ENCODE results near the gene RFESD.
"Not testable (repeated sequence)": the region's sequence is repeated elsewhere in the genome, so short reads cannot be mapped to it uniquely, and the experiment has no call there.

RFESD gene

GRCh38 chr5:95667678-95668077 lies 21.1 kb downstream of the RFESD start:
- no peak for DNase-seq

- DNase-seq, result no peak
These were observed 21.6 kb downstream of the RFESD start for GRCh38 chr5:95668216-95668615.

- no peak for DNase-seq
These were observed 22.2 kb downstream of the RFESD start for GRCh38 chr5:95668728-95669127.

- DNase-seq, result no peak
These were observed 23.0 kb downstream of the RFESD start for GRCh38 chr5:95669540-95669939.

- no peak for DNase-seq
These were observed 23.4 kb downstream of the RFESD start for GRCh38 chr5:95669985-95670384.

DNA sequence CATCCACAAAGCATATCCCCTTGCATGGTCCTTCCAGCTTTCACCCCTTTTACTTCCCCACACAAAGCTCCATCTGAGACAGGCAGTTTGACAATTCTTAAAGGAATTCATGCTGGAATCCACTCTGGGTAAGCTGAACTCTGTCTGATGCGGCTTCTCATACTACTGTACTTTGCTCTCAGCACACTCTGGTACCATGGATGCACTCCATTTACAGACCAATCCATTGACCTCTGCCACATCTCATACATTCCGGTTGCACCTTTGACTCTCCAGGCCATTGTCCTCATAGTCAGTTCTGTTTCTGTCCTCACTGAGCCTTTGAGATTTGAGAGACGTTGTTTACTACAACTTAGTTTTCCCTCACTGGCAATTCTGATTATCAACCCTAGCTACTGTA lies 24.0 kb downstream of the RFESD start:
- no peak for DNase-seq

GRCh38 chr5:95671826-95672225 lies 25.2 kb downstream of the RFESD start:
- DNase-seq, result no peak

DNA sequence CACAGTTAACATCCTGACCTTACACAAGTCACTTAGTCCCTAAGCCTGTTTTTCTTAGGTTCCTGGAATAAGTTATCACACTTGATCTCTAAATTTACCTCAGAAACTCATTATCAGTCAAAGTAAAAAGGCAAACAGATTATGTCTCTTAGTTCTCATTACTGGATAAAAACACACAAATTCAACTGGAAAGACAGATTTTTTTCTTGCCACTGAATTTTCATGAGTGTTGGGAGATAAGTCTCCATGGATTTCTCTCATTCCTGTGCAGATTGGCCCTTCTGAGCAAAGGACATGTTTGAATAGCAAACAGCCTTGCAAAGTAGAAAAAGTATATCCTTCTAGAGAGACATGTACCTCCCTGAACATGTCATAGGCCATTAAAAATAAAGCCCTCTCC lies 26.1 kb downstream of the RFESD start:
- no peak for DNase-seq

DNA sequence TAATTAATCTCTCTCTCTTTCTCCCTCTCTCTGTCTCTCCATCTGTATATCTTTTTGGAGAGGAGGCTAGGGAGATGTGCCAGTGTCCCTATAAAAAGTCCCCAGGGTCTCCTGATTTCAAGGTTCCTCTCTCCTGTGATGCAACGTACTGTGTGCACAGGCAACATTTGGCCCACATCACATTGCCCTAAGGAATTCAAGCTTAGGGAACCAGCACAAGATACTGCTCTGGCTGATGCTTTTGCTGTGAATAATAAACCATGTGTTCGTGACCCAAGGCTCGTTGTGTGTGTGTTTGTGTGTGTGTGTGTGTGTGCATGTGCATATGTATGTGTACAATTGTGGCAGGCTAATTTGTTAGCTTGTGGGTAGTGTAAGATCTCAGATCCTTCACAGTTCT lies 26.5 kb downstream of the RFESD start:
- DNase-seq, result no peak

GRCh38 chr5:95682891-95683290 lies 36.3 kb downstream of the RFESD start, which contains the start of gene SPATA9:
Gene SPATA9, minus strand, starts transcription at chr5:95682991. Its CDS starts 137 bp downstream, at chr5:95682854.
- no peak for DNase-seq

DNA sequence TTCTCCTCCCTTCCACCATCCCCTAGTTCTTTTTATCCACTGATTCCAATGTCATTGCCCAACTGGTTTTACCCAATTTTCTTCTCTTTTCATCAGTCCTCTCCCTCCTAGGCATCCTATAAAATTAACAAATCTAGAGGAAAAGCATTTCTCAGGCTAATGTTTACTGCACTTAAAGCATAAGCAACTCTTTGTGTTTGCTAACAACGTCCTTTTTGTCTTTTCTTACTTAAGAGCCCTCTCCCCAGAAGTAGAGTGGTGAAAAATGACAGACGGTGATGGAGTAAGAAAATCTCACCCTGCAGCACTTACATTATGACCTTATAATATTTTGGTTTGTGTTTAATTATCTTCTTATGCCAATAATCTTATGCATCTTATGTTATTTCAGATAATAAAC lies 37.8 kb downstream of the RFESD start:
- no peak for DNase-seq

GRCh38 chr5:95686651-95687050 lies 40.1 kb downstream of the RFESD start:
- DNase-seq, result no peak

- DNase-seq, result no peak
These were observed 43.1 kb downstream of the RFESD start for GRCh38 chr5:95689680-95690079.

- DNase-seq, result no peak
These were observed 43.8 kb downstream of the RFESD start for GRCh38 chr5:95690333-95690732.

- no peak for DNase-seq
These were observed 51.5 kb downstream of the RFESD start for GRCh38 chr5:95697781-95698681.

DNA sequence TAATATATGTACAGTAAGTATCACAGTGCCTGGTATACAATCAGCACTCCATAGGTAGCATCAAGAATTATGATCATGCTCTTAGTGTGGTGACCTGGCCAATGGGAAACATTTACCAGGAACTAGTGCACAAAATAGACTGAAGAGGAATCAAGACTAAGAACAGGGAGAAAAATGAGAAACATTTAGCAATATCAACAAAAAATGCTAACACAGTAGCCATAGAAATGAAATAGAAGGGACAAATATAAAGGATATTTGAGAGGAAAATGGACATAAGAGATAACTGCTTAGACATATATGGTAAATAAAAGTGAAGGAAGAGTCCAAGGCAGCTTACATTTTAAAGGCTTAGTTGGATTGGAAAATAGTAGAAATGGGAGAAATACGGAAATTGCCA lies 52.8 kb downstream of the RFESD start:
- no peak for DNase-seq

GRCh38 chr5:95701074-95701473 lies 54.5 kb downstream of the RFESD start:
- no peak for DNase-seq

DNA sequence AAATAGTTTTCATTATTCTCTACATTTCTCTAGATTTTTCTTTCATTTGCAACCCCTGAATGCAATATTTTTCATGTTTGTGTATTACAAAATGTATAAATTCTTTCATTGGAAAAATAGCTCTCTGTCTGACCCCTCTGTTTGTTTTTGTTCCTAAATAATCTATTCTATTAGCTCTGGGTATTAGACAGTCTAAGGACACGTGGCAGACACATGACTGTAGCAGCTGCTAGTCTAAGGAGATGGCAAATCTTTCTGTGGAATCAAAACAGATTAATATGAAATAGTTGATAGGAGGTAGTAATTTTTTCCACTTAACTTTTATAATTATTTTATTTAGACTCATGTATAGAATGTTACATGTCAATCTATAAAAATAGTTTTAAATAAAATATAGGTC lies 57.6 kb downstream of the RFESD start:
- DNase-seq, result no peak

GRCh38 chr5:95706196-95706595 lies 59.6 kb downstream of the RFESD start:
- not testable (repeated sequence) for DNase-seq

DNA sequence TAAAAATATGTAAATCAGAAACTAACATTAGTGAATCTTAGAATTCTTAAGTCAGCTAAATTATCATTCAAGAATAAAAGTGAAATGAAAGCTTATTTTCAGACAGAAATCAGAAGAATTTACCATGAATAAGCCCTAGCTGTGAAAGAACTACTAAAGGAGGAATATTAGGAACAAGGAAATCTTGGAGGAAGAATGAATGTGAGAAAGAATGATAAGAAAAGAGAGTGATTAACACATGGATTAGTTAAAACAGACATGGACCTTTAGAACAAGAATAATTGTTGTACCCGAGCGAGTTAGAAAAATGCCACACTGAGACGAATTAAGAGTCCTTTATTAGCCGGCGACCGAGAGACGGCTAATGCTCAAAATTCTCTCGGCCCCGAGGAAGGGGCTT lies 60.5 kb downstream of the RFESD start:
- no peak for DNase-seq

Data from CD4-positive, alpha-beta T cell treated with Interleukin-4 for 1 hour (primary cell).